ENCODE measurements around the gene RPRD1B. TPM values are rescaled to one million over a fixed set of nuclear protein-coding genes. Genes with fewer than 3 reads are reported as not detected.

Gene RPRD1B
- total RNA-seq: 25.6 and 26.5 TPM in 2 replicates

GRCh38 chr20:38033330-38034107 lies at the start of gene RPRD1B, which contains the start of gene TTI1:
Gene RPRD1B (plus strand): TSS chr20:38033746. CDS start chr20:38033948, 202 bp downstream.
Gene TTI1 (minus strand): TSS chr20:38033456. CDS start chr20:38013816, 19,640 bp downstream.

Other genes with a start within 250 kb of the RPRD1B start
- gene VSTM2L, start 130.6 kb upstream of the RPRD1B start, total RNA-seq: 2.8 and 5.3 TPM in 2 replicates
- 21.2 and 21.5 TPM in 2 replicates for gene TTI1, start 290 bp upstream of the RPRD1B start, total RNA-seq
- 72.3 and 109 TPM in 2 replicates for gene TGM2, start 131.5 kb downstream of the RPRD1B start, total RNA-seq
- gene KIAA1755, start 227.0 kb downstream of the RPRD1B start, total RNA-seq: 4.1 and 4.3 TPM in 2 replicates